ENCODE measurements around the gene DYNC1H1.

GRCh38 chr14:101944451-101944850 lies 19.9 kb upstream of the DYNC1H1 start:
- no peak for TF ChIP-seq CTCF (IDR thresholded peaks at IDR 0.05)
- TF ChIP-seq POLR2A (IDR thresholded peaks at IDR 0.05) = no peak

Data from esophagus squamous epithelium (tissue), 4 donors.